Measurements from ENCODE around the gene S100A3. TPM values are rescaled to one million over a fixed set of nuclear protein-coding genes. Genes with fewer than 3 reads are reported as not detected.
"Not testable (repeated sequence)": the region's sequence is repeated elsewhere in the genome, so short reads cannot be mapped to it uniquely, and the experiment has no call there.

S100A3 gene
- total RNA-seq, 2 donors from 2014 or later = not detected

GRCh38 chr1:153520137-153520691, 28.8 kb downstream of the S100A3 start:
- not testable (repeated sequence) for H3K9me3 Mint-ChIP-seq; H3K4me3 Mint-ChIP-seq; ATAC-seq (replicated peaks in 1 of 2); H3K27me3 Mint-ChIP-seq (ENCODE audit: low read depth); H3K36me3 Mint-ChIP-seq (ENCODE audit: insufficient read depth in 2 of 2); DNase-seq
- H3K4me1 Mint-ChIP-seq (ENCODE audit: low read depth) = peaks cover 17% of the 10 kb centered on the region
- H3K27ac Mint-ChIP-seq = peak overlapping the region; percentile 60

GRCh38 chr1:153519242-153519641, 29.8 kb downstream of the S100A3 start:
- no peaks in the 10 kb centered on the region for H3K27me3 Mint-ChIP-seq (ENCODE audit: low read depth)
- no peak overlapping the region for H3K4me3 Mint-ChIP-seq
- ATAC-seq (replicated peaks in 1 of 2) (no peak), DNase-seq (no peak)
- no peaks in the 10 kb centered on the region for H3K9me3 Mint-ChIP-seq
- no peaks in the 10 kb centered on the region for H3K36me3 Mint-ChIP-seq (ENCODE audit: insufficient read depth in 2 of 2)
- H3K4me1 Mint-ChIP-seq (ENCODE audit: low read depth) = peaks cover 17% of the 10 kb centered on the region
- H3K27ac Mint-ChIP-seq = no peak overlapping the region

GRCh38 chr1:153515504-153516394, 33.3 kb downstream of the S100A3 start:
- Mint-ChIP-seq H3K36me3 (ENCODE audit: insufficient read depth in 2 of 2) (no peaks in the 10 kb centered on the region), H3K9me3 (no peaks in the 10 kb centered on the region), H3K27ac (peak overlapping the region; percentile 54), H3K27me3 (ENCODE audit: low read depth) (no peaks in the 10 kb centered on the region), H3K4me3 (no peak overlapping the region), H3K4me1 (ENCODE audit: low read depth) (peaks cover 21% of the 10 kb centered on the region)
- DNase-seq (no peak), ATAC-seq (replicated peaks in 1 of 2) (no peak)

- Mint-ChIP-seq H3K4me1 (ENCODE audit: low read depth) (peaks cover 23% of the 10 kb centered on the region), H3K9me3 (no peaks in the 10 kb centered on the region), H3K36me3 (ENCODE audit: insufficient read depth in 2 of 2) (no peaks in the 10 kb centered on the region), H3K27me3 (ENCODE audit: low read depth) (no peaks in the 10 kb centered on the region), H3K4me3 (no peak overlapping the region), H3K27ac (no peak overlapping the region)
- ATAC-seq (replicated peaks in 1 of 2) = no peak
- DNase-seq = no peak
Measured at GRCh38 chr1:153513666-153514065, 35.4 kb downstream of the S100A3 start.

- Mint-ChIP-seq H3K36me3 (ENCODE audit: insufficient read depth in 2 of 2) (no peaks in the 10 kb centered on the region), H3K4me3 (no peak overlapping the region), H3K27ac (no peak overlapping the region), H3K9me3 (no peaks in the 10 kb centered on the region), H3K4me1 (ENCODE audit: low read depth) (peaks cover 18% of the 10 kb centered on the region), H3K27me3 (ENCODE audit: low read depth) (no peaks in the 10 kb centered on the region)
- no peak for ATAC-seq (replicated peaks in 1 of 2)
- DNase-seq = no peak
Measured at GRCh38 chr1:153513023-153513422, 36.0 kb downstream of the S100A3 start.

GRCh38 chr1:153510984-153511410, 38.1 kb downstream of the S100A3 start:
- Mint-ChIP-seq H3K4me3 (no peak overlapping the region), H3K36me3 (ENCODE audit: insufficient read depth in 2 of 2) (no peaks in the 10 kb centered on the region), H3K4me1 (ENCODE audit: low read depth) (peaks cover 13% of the 10 kb centered on the region), H3K9me3 (no peaks in the 10 kb centered on the region), H3K27ac (no peak overlapping the region), H3K27me3 (ENCODE audit: low read depth) (no peaks in the 10 kb centered on the region)
- DNase-seq (peak; percentile 86 to 89), ATAC-seq (replicated peaks in 1 of 2) (peak; percentile 93 to 95)

- H3K36me3 Mint-ChIP-seq (ENCODE audit: insufficient read depth in 2 of 2) = no peaks in the 10 kb centered on the region
- peak overlapping the region; percentile 33 for H3K27ac Mint-ChIP-seq
- no peak overlapping the region for H3K4me3 Mint-ChIP-seq
- DNase-seq = peak; percentile 72 to 76
- H3K9me3 Mint-ChIP-seq = no peaks in the 10 kb centered on the region
- H3K4me1 Mint-ChIP-seq (ENCODE audit: low read depth) = peaks cover 11% of the 10 kb centered on the region
- H3K27me3 Mint-ChIP-seq (ENCODE audit: low read depth) = no peaks in the 10 kb centered on the region
- peak; percentile 66 to 70 for ATAC-seq (replicated peaks in 1 of 2)
Measured at GRCh38 chr1:153509729-153510354, 39.2 kb downstream of the S100A3 start.

GRCh38 chr1:153509036-153509435, 40.0 kb downstream of the S100A3 start:
- Mint-ChIP-seq H3K36me3 (ENCODE audit: insufficient read depth in 2 of 2) (no peaks in the 10 kb centered on the region), H3K27ac (no peak overlapping the region), H3K9me3 (no peaks in the 10 kb centered on the region), H3K27me3 (ENCODE audit: low read depth) (no peaks in the 10 kb centered on the region), H3K4me3 (no peak overlapping the region), H3K4me1 (ENCODE audit: low read depth) (peaks cover 11% of the 10 kb centered on the region)
- ATAC-seq (replicated peaks in 1 of 2) (no peak), DNase-seq (no peak)

- Mint-ChIP-seq H3K4me1 (ENCODE audit: low read depth) (peaks cover 11% of the 10 kb centered on the region), H3K27ac (no peak overlapping the region), H3K9me3 (no peaks in the 10 kb centered on the region), H3K27me3 (ENCODE audit: low read depth) (no peaks in the 10 kb centered on the region), H3K4me3 (no peak overlapping the region), H3K36me3 (ENCODE audit: insufficient read depth in 2 of 2) (no peaks in the 10 kb centered on the region)
- DNase-seq (no peak), ATAC-seq (replicated peaks in 1 of 2) (no peak)
Measured at GRCh38 chr1:153507926-153508583, 41.0 kb downstream of the S100A3 start.

GRCh38 chr1:153506831-153507413, 42.1 kb downstream of the S100A3 start:
- Mint-ChIP-seq H3K4me3 (no peak overlapping the region), H3K36me3 (ENCODE audit: insufficient read depth in 2 of 2) (no peaks in the 10 kb centered on the region), H3K27me3 (ENCODE audit: low read depth) (no peaks in the 10 kb centered on the region), H3K4me1 (ENCODE audit: low read depth) (peaks cover 11% of the 10 kb centered on the region), H3K27ac (no peak overlapping the region), H3K9me3 (no peaks in the 10 kb centered on the region)
- no peak for DNase-seq
- ATAC-seq (replicated peaks in 1 of 2) = no peak

GRCh38 chr1:153506386-153506785, 42.7 kb downstream of the S100A3 start:
- Mint-ChIP-seq H3K27ac (no peak overlapping the region), H3K4me1 (ENCODE audit: low read depth) (peaks cover 8% of the 10 kb centered on the region), H3K27me3 (ENCODE audit: low read depth) (no peaks in the 10 kb centered on the region), H3K36me3 (ENCODE audit: insufficient read depth in 2 of 2) (no peaks in the 10 kb centered on the region), H3K4me3 (no peak overlapping the region), H3K9me3 (no peaks in the 10 kb centered on the region)
- no peak for ATAC-seq (replicated peaks in 1 of 2)
- no peak for DNase-seq

GRCh38 chr1:153505576-153505975, 43.5 kb downstream of the S100A3 start:
- DNase-seq = no peak
- Mint-ChIP-seq H3K4me1 (ENCODE audit: low read depth) (peaks cover under 1% of the 10 kb centered on the region), H3K27me3 (ENCODE audit: low read depth) (no peaks in the 10 kb centered on the region), H3K9me3 (no peaks in the 10 kb centered on the region), H3K27ac (no peak overlapping the region), H3K4me3 (no peak overlapping the region), H3K36me3 (ENCODE audit: insufficient read depth in 2 of 2) (no peaks in the 10 kb centered on the region)
- no peak for ATAC-seq (replicated peaks in 1 of 2)

- Mint-ChIP-seq H3K27ac (no peak overlapping the region), H3K4me1 (ENCODE audit: low read depth) (no peaks in the 10 kb centered on the region), H3K36me3 (ENCODE audit: insufficient read depth in 2 of 2) (no peaks in the 10 kb centered on the region), H3K9me3 (no peaks in the 10 kb centered on the region), H3K4me3 (no peak overlapping the region), H3K27me3 (ENCODE audit: low read depth) (peaks cover 10% of the 10 kb centered on the region)
- ATAC-seq (replicated peaks in 1 of 2) = no peak
- DNase-seq = no peak
Measured at GRCh38 chr1:153503766-153504165, 45.3 kb downstream of the S100A3 start.

All from activated T-cell treated with anti-CD3 and anti-CD28 coated beads, Interleukin-2, amount 50 U/mL, for 72 hours (primary cell).